ENCODE data around the gene FAM180B. TPM values are rescaled to one million over a fixed set of nuclear protein-coding genes. Genes with fewer than 3 reads are reported as not detected.

The FAM180B gene
- total RNA-seq, 1 experiment from 2014 or later: not detected

- Mint-ChIP-seq H3K27me3 (ENCODE audit: insufficient read depth, unreplicated experiment) (peaks cover 34% of the 10 kb centered on the region), H3K9me3 (ENCODE audit: unreplicated experiment) (no peaks in the 10 kb centered on the region), H3K27ac (ENCODE audit: low read depth, unreplicated experiment) (no peak overlapping the region), H3K36me3 (ENCODE audit: insufficient read depth, unreplicated experiment) (no peaks in the 10 kb centered on the region), H3K4me1 (ENCODE audit: insufficient read depth, unreplicated experiment) (peaks cover 9% of the 10 kb centered on the region), H3K4me3 (ENCODE audit: unreplicated experiment) (no peak overlapping the region)
- CTCF ChIA-PET: no interaction called here
- BruUV-seq (replicated peaks): no TSS peak
- TF ChIP-seq CTCF (IDR thresholded peaks at IDR 0.05; ENCODE audit: unreplicated experiment): no peak
- intact Hi-C loops (cut with micrococcal nuclease): no loop called here
- no peak for DNase-seq (ENCODE audit: unreplicated experiment)
- POLR2A ChIA-PET: no interaction called here
These were observed 5.3 kb downstream of the FAM180B start for GRCh38 chr11:47591764-47592163.

- CTCF ChIA-PET: interaction anchor here (0.7 kb wide), 1 partner anchor 176 kb away, joined by 3 read pairs; no protein-coding TSS in a partner anchor
- no peaks in the 10 kb centered on the region for H3K36me3 Mint-ChIP-seq (ENCODE audit: insufficient read depth, unreplicated experiment)
- BruUV-seq (replicated peaks): no TSS peak
- H3K4me1 Mint-ChIP-seq (ENCODE audit: insufficient read depth, unreplicated experiment): peaks cover 4% of the 10 kb centered on the region
- H3K4me3 Mint-ChIP-seq (ENCODE audit: unreplicated experiment): no peak overlapping the region
- intact Hi-C loops (cut with micrococcal nuclease): no loop called here
- DNase-seq (ENCODE audit: unreplicated experiment): no peak
- no peak overlapping the region for H3K27ac Mint-ChIP-seq (ENCODE audit: low read depth, unreplicated experiment)
- POLR2A ChIA-PET: interaction anchor here (0.8 to 1.2 kb wide), 2 partner anchors 12 to 24 kb away, joined by 3 to 4 read pairs; no protein-coding TSS in a partner anchor
- H3K27me3 Mint-ChIP-seq (ENCODE audit: insufficient read depth, unreplicated experiment): peaks cover 34% of the 10 kb centered on the region
- H3K9me3 Mint-ChIP-seq (ENCODE audit: unreplicated experiment): no peaks in the 10 kb centered on the region
- TF ChIP-seq CTCF (IDR thresholded peaks at IDR 0.05; ENCODE audit: unreplicated experiment): no peak
These were observed 5.8 kb downstream of the FAM180B start for GRCh38 chr11:47592251-47592650.

GRCh38 chr11:47592970-47593369, 6.5 kb downstream of the FAM180B start:
- CTCF ChIA-PET: interaction anchor here (0.7 kb wide), 1 partner anchor 175 kb away, joined by 3 read pairs; no protein-coding TSS in a partner anchor
- Mint-ChIP-seq H3K27me3 (ENCODE audit: insufficient read depth, unreplicated experiment) (peaks cover 34% of the 10 kb centered on the region), H3K4me3 (ENCODE audit: unreplicated experiment) (no peak overlapping the region), H3K4me1 (ENCODE audit: insufficient read depth, unreplicated experiment) (no peaks in the 10 kb centered on the region), H3K27ac (ENCODE audit: low read depth, unreplicated experiment) (no peak overlapping the region), H3K36me3 (ENCODE audit: insufficient read depth, unreplicated experiment) (no peaks in the 10 kb centered on the region), H3K9me3 (ENCODE audit: unreplicated experiment) (no peaks in the 10 kb centered on the region)
- no peak for TF ChIP-seq CTCF (IDR thresholded peaks at IDR 0.05; ENCODE audit: unreplicated experiment)
- intact Hi-C loops (cut with micrococcal nuclease): no loop called here
- no TSS peak for BruUV-seq (replicated peaks)
- no peak for DNase-seq (ENCODE audit: unreplicated experiment)
- POLR2A ChIA-PET: interaction anchor here (0.6 to 1.2 kb wide), 3 partner anchors 13 to 201 kb away, joined by 3 to 4 read pairs (median 3); no protein-coding TSS in a partner anchor

- Mint-ChIP-seq H3K9me3 (ENCODE audit: unreplicated experiment) (no peaks in the 10 kb centered on the region), H3K36me3 (ENCODE audit: insufficient read depth, unreplicated experiment) (no peaks in the 10 kb centered on the region), H3K27me3 (ENCODE audit: insufficient read depth, unreplicated experiment) (peaks cover 34% of the 10 kb centered on the region), H3K27ac (ENCODE audit: low read depth, unreplicated experiment) (no peak overlapping the region), H3K4me3 (ENCODE audit: unreplicated experiment) (no peak overlapping the region), H3K4me1 (ENCODE audit: insufficient read depth, unreplicated experiment) (no peaks in the 10 kb centered on the region)
- no TSS peak for BruUV-seq (replicated peaks)
- ChIA-PET POLR2A (interaction anchor here (0.6 to 1.4 kb wide), 3 partner anchors 10 to 202 kb away, joined by 3 read pairs; no protein-coding TSS in a partner anchor), CTCF (interaction anchor here (0.7 kb wide), 1 partner anchor 15 kb away, joined by 3 read pairs; the partner anchor contains the start of genes KBTBD4 and NDUFS3)
- intact Hi-C loops (cut with micrococcal nuclease): no loop called here
- TF ChIP-seq CTCF (IDR thresholded peaks at IDR 0.05; ENCODE audit: unreplicated experiment): no peak
- no peak for DNase-seq (ENCODE audit: unreplicated experiment)
These were observed 7.0 kb downstream of the FAM180B start for GRCh38 chr11:47593492-47593933.
